Ecto neural progenitor cell (in vitro differentiated cells): ENCODE measurements around the gene GANAB.
"Not testable (repeated sequence)": the region's sequence is repeated elsewhere in the genome, so short reads cannot be mapped to it uniquely, and the experiment has no call there.

ENCODE experiments used
- DNase-seq: peaks from one replicate; pipeline ENCODE4 v3.0.0-alpha.2; 2018; ENCODE audit warnings: low spot score

The GANAB gene

DNA sequence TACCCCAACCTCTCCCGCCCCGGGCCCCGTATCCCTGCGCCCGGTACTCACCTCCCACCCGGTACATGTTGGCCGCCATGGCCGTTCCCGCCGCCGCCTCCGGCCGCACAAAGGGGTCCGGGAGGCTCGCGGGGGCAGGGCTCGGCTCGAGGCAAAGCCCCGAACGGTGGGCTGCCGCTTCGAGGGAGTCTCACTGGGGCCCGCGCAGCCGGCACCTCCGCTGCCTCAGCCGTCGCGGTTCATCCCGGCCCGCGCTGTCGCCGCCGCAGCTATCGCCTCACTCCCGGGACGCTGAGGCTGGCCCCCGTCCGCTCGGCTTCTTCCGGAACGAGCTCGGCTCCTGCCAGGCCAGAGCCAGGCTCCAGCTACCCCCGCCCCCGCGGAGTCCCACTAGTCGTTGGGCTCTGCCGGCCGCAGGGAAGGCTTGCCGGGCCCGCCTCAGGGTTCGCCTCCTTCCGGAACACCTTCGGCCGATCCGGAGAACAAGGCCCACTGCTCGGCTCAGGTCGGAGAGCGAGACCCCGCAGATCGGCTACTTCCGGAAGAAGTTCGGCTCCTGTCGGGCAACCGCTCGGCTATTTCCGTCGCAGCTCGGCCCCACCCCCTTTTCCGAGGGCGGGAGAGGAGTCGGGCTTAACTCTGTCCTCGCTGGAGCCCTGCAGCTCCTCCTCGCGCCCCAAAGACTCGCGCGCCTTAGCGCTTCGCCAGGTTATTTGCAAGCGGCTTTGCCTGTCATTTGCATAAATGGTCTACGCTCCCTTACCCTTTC is 44.9 kb downstream of the GANAB start, which contains the start of gene MTA2:
Gene MTA2, minus strand, starts transcription at position 494 of the 769 bp plus-strand sequence. Its CDS starts 415 bp downstream, at position 79.
- peak; percentile 100 for DNase-seq

DNA sequence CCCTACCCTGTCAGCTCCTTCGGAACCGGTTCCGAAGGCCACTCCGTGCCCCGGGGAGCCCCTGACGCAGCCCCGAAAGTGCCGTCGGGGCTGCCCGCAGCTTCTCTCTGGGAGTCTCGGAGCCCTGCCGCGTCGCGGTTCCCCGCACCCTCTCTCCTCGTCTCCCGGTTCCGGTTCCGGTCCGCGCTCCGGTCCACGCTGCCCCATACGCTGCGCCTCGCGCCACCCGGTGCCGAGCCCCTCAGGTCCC is 45.4 kb downstream of the GANAB start:
- no peak for DNase-seq

DNA sequence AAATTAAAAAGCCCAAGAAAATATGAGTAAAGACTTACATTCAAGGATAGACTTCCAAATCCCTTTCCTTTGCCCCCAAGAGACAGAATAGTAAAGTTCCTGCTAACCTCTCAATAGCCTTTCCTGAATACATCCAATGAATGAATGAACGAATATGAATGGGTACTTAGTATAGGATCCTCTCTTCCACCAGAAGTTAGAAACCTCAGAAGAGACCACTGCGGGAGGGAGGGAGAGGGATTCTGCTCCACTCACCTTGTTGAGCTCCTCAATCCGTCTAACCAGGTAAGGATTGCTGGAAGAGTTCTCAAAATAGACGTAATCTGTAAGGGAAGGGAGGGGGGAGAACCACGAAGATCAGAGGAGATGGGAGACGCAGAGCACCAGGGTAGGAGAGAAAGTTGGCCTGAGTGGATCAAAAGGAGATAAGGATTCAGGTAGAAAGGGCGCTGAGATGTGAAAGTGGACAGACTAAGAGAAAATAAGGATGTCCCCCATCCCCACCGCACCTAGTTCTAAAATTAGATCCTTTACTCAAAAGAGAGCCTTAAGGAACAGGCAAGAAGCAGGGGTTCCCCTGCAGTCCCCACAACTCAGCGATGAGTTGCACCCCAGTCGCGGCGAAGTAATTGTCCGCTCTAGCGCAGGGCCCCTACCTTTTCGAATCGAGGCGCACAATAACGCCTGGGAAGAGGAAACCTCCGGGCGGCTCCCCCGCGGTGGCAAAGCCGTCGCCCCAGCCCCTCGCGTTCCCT is 45.9 kb downstream of the GANAB start:
- DNase-seq = no peak

DNA sequence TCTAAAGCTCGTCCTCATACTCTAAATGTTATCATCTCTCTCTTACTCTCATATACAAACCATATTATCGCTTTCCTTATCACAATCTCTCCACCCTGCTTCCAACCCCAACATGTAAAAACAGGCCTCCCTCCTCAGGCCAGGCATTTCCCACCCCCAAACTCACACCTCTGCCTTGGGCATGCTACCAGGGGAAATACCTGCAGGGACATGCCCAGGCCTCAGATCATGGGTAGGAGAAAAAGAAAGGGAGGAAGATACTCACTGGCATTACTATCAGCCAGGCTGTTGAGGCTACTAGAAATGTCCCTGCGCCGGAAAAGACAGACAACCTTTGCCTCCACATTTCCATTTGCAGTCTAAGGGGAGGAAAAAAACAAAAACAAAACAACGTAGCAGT is 46.5 kb downstream of the GANAB start:
- no peak for DNase-seq

DNA sequence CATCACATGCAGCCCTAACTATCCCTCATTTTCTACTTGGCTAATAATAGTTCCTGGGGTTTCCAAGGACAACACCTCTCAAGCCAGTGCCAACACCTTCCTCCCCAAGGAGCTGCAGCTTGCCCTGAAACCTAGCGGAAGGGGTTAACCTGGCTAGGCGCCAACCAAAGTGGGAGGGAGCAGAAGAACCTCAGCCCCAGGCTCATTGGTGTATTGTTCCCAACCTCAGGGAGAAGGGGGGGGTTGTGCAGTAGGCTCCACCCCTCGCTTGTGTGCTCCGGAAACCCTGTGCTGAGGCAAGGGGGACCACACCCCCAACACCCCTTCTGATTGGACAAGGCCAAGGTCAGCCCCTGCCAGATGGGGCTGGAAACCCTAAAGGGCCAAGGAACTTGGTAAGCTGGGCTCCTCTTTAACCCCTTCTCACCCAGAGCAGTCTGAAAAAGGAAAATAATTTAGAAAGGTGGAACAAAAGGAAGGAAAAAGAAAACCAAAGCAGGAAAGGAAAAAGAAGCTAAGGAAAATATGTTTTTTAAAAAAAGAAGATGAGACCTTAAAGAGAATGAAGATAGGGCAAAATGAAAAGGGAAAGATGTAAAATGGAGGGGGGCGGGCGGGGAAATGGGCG is 47.2 kb downstream of the GANAB start:
- peak; percentile 85 for DNase-seq

DNA sequence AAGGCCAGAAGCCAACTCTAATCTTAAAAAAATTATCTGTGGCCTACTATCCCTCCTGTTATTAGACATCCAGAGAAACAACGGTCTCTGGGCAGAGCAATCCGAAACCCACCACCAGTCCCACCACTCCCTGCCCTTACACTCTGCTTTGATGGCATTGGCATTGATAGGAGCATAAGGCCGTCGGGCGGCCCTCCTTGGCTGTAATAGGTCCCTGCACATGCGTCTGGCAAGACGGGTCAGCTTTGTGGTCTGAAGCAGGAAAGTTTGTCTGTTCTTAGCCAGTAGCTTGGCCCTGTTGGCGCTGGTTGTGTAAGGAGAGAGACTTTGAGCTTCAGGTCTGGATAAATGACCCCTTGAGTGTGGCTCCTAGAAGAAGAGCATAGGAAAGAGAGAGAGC is 51.3 kb downstream of the GANAB start:
- DNase-seq = no peak

DNA sequence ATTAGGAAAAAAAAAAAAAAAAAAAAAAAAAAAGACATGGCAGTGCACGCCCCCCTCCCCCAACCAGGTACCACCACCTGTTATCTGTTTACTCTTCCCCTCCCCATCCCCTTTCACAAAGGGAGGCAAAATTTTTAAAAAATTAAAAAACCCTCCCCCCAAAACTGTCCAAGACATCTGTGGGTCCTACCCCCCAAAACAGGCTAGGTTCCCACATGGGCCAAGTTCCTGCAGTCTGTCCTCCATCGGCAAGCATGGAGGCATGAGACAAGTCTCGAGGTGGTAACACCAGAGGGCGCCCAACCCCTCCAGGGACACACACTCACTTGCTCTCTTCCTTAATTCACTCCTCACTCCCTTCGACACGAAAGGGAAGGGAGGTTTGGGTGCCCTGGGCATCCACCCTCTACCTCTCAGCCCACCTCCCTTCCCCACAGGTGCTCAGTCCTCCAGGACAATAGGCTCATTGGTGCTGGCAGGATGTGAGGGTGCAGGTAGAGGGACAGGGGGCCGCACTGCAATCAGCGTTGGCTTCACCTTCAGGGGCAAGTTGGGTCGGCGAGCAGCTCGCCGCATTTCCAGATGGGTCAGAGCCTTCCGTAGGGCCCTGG is 52.9 kb downstream of the GANAB start:
- peak; percentile 78 for DNase-seq

DNA sequence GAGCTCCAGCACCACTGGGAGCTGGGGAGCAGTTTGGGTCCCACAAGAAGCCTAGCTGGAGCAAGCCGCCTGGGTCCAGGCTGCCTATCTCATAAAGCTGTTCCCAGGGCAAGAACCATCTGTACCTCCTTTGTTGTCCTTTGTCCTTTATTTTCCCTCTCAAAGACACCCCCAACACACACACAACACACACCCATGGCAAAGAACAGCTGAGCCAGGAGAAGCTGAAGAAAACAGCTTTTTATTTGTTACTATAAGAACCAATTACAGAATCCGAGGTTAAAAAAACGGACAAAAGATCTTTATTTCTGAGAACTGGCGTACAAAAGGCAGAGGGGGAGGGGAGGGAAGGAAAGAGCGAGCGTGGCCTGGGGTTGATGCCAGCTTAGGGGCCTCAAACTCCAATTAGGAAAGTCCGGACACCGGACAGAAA is 53.4 kb downstream of the GANAB start:
- DNase-seq = no peak

DNA sequence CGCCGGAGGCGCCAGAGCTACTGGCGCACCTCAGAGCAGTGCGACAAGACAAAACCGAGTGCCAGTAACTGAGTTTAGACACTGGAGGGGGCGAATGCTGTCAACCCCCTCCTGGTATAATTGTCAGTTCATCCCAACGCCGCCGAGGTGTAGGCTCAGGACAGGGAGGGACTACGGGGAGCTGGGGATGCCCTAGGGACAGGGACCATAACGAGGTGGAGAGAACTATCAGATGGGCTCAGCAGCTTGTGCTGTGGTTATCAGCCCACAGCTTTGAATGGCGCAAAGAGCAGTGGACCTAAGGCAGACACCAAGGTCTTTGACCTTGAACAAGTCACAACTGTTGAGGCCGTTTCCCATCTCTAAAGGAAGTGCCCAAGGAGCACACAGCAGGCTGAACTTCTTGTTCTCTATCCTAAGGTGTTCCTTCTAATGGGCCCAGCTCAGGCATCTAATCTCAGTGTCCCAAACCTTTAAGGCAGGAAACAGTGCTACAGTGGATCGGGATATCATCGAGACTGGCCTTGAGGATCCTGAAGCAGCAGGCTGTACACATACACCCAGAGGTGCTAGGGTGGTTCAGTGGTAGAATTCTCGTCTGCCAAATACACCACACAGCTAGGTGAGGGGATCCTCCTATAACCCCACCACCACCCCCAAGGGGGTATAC is 54.1 kb downstream of the GANAB start:
- no peak for DNase-seq

DNA sequence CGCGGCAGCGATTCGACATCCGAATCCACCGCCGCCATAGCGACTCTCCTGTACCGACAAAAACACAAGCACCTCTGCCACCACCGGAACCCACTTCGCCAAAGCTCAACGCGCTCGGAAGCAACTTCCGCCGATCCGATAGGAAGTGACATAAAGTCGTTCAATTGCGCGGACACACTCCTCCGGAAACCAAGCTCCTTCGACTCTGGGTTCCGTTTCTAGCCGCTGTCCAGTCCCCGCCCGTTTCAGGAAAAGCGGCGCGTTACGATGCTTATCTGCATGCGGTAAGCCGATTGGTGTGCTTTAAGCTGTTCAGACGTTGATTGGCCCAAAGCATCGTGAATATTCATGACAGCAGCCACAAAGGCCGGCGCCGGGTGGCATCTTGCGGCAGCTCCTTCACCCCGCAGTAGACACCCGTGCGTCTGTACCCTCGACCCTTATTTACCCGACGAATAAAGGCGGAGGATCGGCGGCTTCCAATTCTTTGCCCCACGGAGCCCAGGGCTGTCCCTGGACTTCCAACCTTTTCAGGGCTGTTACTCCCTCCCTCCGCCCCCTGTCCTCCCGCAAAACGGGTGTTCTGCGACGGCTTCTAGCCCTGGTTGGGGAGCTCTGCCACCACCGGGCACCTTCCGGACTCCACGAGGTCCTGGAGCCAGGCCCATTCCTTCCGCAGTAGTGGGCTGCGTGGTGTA is 54.8 kb downstream of the GANAB start, which contains the start of gene TUT1:
Gene TUT1, minus strand, starts transcription at position 76 of the 698 bp plus-strand sequence. Its CDS starts 38 bp downstream, at position 38.
- DNase-seq = peak; percentile 96

DNA sequence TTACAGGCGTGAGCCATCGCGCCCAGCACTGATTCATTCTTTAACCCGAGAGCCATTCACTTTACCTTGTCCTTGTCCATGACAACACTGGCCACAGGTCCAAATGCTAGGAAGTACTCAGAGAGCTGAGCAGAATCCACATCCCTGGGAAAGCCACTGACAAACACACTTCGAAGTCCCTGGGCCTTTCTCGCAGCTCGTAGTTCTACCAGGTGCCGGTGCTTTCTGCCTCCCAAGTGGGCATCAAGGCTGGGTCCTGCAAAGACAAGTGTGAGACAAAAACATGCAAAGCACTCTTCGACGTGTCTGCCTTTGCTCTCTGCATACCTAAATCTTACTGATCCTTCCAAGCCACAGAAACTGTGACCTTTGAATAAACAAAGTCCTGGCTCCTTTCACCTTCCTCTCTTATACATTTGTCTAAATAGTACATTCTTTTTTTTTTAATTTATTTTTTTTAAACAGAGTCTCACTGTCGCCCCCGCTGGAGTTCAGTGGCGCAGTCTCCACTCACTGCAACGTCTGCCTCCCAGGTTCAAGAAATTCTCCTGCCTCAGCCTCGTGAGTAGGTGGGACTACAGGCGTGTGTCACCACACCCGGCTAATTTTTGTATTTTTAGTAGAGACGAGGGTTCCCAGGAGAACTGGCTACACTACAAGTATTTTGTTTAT is 57.3 kb downstream of the GANAB start:
- no peak for DNase-seq

DNA sequence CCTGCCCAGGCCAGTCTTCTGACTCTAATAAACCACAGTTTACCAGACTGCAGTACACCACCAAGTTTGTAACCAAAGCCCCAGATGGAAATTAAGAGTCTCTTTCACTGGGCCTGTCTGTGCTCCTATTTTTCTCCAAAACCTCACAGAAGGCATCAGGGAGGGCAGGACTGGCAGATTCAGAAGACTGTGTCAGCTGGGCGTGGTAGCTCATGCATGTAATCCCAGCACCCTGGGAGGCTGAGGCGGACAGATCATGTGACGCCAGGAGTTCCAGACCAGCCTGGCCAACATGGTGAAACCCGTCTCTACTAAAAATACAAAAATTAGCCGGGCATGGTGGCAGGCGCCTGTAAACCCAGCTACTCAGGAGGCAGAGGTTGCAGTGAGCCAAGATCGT is 61.1 kb downstream of the GANAB start:
- not testable (repeated sequence) for DNase-seq

DNA sequence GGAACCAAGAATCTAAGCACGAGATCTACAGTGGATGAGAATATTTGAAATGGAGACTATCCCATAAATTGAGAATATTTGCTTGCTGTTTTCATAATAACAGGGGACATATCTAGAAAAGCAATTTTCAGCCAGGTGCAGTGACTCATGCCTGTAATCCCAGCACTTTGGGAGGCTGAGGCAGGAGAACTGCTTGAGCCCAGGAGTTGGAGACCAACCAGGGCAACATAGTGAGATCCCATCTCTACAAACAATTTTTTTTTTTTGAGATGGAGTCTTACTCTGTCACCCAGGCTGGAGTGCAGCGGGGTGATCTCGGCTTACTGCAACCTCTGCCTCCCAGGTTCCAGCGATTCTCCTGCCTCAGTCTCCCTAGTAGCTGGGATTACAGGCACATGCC is 64.7 kb downstream of the GANAB start:
- not testable (repeated sequence) for DNase-seq

DNA sequence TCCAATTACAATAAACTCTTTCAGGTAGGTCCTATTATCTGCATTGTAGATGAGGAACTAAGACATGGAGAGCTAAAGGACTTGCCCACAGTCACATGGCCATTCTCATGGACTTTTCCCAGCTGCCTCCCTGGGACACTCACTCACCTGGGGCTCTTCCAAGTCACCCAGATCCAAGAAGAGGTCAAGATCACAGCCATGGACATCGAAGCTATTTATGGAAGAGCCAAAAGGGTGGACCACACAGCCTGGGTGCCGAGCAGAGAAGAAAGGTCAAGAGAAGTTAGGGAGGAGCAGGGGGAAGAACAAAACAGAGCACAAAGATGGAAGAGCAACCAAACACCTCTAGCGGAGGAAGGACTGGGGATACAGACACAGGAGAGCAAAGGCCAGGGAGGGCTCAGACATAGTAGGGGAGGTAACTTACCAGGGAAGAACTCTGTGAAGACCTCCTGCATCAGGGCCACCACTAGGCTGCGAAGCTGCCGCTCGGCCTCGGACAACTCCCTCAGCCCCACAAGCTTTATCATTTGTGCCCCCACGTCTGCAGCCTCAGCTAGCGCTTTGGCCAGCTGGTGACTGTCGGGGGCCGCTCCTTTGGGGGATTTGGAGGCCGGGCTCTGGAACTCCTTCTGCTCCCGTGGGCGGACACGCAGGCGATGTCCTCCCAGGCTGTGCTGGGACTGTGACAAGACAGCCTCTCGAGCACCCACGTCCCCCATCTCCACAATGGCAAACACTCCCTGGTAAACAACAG is 65.3 kb downstream of the GANAB start:
- no peak for DNase-seq

DNA sequence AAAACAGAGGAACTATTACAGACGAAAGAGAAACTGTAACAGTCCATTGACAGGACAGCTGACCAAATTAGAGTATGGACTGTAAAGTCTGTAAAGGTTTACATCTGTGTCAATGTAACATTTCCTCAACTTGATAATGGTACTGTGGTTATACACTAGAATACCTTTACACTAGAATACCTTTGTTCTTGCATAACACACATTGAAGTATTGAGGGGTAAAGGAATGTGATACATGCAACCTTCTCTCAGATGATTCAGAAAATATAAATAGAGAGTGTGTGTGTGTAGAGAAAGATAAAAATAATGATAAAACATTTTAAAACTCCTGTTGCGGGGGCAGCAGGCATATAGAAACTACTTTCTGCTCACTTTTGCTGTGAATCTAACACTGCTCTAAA is 67.2 kb downstream of the GANAB start:
- DNase-seq = no peak

DNA sequence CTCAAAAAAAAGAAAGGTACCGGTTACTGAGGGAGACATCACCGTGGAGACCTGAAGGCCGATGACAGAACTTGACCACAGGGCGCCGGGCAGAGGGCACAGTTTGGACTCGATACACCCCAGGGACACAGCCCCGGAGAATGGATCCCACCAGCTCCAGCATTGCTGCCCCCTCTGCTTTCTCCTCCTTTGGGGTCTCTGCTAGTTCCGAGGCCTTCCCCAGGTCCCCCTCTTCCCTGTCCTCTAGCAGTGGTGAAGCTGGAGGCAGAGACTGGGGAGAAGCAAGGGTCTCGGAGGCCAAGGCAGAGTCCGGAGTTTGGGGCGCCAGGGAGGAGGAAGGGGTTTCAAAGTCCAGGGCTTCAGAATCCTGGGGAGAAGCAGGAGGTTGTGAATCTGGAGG is 67.9 kb downstream of the GANAB start:
- DNase-seq = no peak

DNA sequence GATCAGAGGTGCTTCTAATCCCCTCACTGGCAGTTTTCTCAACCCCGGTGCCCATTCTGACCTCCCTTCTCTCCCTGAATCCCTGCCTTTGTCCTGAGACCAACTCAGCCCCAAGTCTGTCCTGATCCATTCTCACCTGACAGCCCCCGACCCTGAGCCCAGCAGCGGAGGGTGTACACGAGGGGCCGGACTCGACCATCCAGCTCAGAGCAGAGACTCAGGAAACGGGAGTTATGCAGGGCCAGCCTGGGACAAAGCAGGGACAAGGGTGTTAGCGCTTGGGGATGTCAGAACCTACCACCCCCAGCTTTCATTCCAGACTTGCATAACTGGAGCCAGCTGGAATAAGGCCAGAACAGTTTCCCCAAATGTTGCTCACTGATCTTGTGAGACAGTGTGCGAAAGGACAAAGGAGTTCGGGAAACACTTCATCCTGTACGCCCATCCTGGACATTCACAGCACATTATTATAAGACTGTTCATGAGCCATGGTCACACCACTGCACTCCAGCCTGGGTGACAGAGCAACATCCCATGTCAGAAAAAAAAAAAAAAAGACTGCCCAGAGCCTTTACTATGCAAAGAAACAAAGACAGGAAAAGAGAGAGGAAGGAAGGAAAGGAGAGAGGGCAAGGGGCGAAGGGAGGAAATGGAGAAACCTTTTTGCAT is 69.2 kb downstream of the GANAB start:
- DNase-seq = no peak

DNA sequence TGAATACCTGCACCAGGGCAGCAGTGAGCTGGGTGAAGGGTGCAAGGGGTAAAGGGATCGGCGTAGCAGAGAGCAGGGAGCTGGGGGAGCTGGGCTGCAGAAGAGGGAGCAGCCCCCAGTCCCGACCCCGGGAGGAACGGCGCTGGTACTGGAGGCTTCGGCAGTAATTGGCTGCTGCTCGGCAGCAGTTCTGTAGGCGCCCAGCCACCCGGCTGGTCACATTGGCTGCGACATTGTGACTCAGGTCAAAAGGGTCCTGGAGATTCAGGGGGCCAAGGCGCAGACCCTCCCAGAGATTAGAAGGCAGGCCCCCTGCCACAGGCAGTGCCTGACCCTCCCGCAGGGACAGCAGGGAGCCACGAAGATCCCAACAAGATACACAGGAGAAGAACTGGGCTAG is 70.6 kb downstream of the GANAB start:
- DNase-seq = no peak

DNA sequence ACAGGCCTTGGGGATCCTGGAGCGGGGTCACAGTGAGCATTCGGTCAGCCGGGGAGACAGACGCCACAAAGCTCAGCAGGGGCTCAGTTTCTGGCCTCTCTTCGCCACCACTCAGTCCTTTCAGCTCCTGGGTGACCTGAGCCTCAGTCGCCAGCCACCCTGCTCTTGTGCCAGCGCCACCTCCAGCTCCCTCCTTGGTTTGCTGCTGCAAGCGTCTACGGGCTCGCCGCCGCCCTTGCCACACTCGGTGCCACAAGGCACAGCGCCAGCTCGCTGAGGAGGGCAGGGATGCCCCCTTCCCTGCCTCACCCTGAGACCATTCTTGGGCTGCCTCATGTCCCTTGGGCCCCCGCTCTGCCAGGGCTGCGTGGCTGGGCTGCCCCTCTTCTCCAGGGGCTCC is 71.3 kb downstream of the GANAB start:
- DNase-seq = no peak
